C4-2B (cell line): Measurements from ENCODE around the gene TUNAR.

ENCODE experiments used
- CTCF ChIP-seq: fragments of 450-650 bp; conservative IDR thresholded peaks from 2 replicates; pipeline ENCODE4 v1.5.1; 2017; ENCODE audit warnings: mild to moderate bottlenecking
- ZFX ChIP-seq: fragments of 450-650 bp; IDR thresholded peaks from 2 replicates; pipeline ENCODE4 v1.6.1; 2017

GRCh38 chr14:95828649-95829265 lies 47.9 kb upstream of the TUNAR start:
- TF ChIP-seq CTCF: no peak
- no peak for TF ChIP-seq ZFX
